ENCODE results near the gene FZD10. TPM values are rescaled to one million over a fixed set of nuclear protein-coding genes. Genes with fewer than 3 reads are reported as not detected.

FZD10 gene
- total RNA-seq (2022; extraction: Qiagen RNA extraction; ENCODE audit: low read depth) = not detected in 5 replicates

GRCh38 chr12:130162267-130162666, at the start of gene FZD10:
TSS of gene FZD10 (plus strand) at chr12:130162464. CDS start at chr12:130162943, 479 bp downstream.

Other genes starting within 250 kb of the FZD10 start
- gene PIWIL1, start 175.4 kb downstream of the FZD10 start, total RNA-seq (2022; extraction: Qiagen RNA extraction; ENCODE audit: low read depth) = not detected in 5 replicates

Measured in A549 treated with RU486 at 1 μM for 4 hours (cell line).